GM21367 (cell line): Measurements from ENCODE around the gene IRF7.

Source experiments
- ATAC-seq: cut with Tn5 transposase; IDR thresholded peaks from one replicate; pipeline ENCODE4 v1.9.1; 2021; ENCODE audit not compliant: unreplicated experiment

IRF7 gene

GRCh38 chr11:641806-642370 lies 26.1 kb upstream of the IRF7 start:
- ATAC-seq, result no peak

GRCh38 chr11:640021-640706 lies 24.4 kb upstream of the IRF7 start:
- no peak for ATAC-seq

GRCh38 chr11:639332-639955 lies 23.7 kb upstream of the IRF7 start:
- no peak for ATAC-seq

DNA sequence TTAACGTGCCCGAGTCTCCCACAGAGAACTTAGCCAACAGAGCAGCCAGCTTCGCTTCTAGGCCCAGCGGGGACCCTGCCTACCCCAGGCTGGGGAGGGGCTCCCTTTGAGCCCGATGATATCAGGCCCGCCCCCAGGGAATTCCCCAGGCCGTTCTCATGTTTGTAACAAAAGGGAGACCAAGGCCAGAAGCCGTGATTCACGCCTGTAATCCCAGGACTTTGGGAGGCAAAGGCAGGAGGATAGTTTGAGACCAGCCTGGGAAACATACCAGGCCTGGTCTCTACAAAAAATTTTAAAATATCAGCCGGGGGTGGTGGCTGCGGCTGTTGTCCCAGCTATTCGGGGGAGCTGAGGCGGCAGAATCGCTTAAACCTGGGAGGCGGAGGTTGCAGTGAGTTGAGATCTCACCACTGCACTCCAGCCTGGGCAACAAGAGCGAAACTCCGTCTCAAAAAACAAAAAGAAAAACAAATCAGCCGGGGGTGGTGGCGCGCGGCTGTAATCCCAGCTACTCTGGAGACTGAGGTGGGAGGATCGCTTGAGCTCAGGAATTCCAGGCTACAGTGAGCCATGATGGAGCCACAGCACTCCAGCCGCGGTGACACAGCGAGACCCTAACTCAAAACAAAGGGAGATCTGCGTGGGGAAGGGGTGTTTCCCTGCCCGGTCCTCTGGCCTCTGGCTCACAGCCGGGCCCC lies 23.0 kb upstream of the IRF7 start:
- ATAC-seq, result no peak

- ATAC-seq, result no peak
Measured at GRCh38 chr11:637593-638521, 22.1 kb upstream of the IRF7 start.

DNA sequence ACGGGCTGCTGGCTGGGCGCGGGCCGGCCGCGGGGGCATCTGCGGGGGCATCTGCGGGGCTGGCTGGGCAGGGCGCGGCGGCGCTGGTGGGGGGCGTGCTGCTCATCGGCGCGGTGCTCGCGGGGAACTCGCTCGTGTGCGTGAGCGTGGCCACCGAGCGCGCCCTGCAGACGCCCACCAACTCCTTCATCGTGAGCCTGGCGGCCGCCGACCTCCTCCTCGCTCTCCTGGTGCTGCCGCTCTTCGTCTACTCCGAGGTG lies 21.5 kb upstream of the IRF7 start:
- ATAC-seq, result no peak

GRCh38 chr11:636511-637332 lies 21.0 kb upstream of the IRF7 start, which contains the start of gene DRD4:
Gene DRD4 (plus strand): TSS chr11:637269. CDS start chr11:637305, 36 bp downstream.
- no peak for ATAC-seq

- no peak for ATAC-seq
Measured at GRCh38 chr11:635945-636510, 20.3 kb upstream of the IRF7 start.

GRCh38 chr11:630871-631270 lies 15.1 kb upstream of the IRF7 start:
- ATAC-seq, result no peak

GRCh38 chr11:629237-629583 lies 13.5 kb upstream of the IRF7 start:
- ATAC-seq, result no peak

- no peak for ATAC-seq
Measured at GRCh38 chr11:628056-628455, 12.3 kb upstream of the IRF7 start.

DNA sequence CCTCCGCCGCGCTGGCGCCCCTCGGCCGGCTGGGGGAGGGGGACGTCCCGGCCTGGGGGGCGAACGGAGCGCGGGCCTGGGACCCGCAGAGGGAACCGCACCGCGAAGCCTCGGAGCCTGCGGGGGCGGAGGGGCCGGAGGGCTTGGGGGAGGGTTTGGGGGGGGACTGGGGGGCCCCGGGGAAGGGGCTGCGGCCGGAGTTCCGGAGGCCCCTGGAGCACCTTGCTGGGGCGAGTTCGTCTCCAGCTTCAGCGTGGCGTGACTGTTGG lies 11.5 kb upstream of the IRF7 start:
- ATAC-seq, result no peak

DNA sequence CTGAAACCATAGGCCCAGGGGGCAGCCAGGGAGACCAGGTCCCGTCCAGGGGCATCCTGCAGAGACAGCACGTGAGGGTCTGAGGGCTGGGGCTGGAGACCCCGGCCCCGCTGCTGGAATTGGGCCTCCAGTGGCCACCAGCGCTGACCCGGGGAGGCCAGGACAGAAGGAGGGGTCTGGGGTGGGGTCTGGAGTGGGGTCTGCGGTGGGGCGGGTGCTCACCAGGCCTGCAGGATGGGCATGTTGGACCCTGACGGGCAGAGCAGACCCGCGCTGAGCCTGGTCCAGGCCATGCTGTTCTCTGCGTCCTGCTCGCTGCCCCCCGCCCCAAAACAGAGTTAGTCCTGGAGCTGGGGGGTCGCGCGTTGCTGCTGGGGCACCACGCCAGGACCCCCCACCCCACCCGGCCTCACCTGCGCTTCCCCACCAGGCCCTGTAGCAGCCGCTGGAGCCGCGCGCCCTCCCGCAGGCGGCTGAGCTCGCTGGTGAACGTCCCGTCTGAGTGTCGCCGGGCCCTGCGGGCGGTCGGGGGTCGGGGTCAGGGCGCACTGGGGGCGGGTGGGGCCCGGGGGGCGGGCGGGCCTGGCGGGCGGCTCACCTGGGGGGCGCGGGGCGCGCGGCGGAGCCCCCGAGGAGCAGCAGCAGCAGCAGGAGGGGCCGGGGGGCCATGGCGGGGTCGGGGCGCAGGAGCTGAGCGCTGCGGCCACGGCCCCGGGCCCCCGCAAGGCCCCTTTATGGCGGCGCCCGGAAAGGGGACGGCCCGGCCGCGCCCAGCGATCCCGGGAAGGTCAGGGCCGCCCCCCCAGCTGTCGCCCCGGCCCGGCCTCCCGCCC lies 10.9 kb upstream of the IRF7 start, which contains the start of gene SCT:
Gene SCT, minus strand, starts transcription at position 707 of the 833 bp plus-strand sequence. Its CDS starts 38 bp downstream, at position 669.
- ATAC-seq, result no peak

DNA sequence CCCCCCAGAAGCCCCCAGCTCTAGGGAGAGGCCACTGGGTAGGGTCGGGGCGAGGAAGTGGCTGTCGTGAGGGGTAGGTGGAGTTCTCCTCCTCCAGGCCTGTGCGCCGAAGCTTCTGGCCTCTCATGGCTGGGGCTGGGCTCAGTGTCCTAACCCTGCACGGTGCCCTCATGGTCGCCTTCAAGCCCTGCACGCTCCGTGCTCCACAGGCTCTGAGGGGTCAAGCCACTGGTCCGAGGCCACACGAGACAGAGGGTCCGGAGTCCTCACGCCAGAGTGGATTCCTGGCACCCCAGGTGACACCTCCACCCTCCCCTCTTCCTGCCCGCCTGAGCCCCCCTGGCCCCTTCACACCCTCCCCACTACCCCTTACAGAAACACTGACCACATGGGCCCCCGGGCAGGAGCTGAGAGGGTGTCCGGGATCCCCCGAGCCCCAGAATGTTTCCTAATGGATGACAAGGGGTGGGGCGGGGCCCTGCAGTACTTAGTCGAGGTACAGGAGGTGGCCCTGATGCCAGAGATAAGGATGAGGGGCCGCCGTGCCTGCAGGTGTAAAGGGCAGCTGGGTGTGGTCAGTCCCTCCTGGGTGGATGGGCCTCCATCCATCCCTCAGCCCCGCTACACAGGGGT lies 10.0 kb upstream of the IRF7 start:
- ATAC-seq, result no peak

GRCh38 chr11:624705-625635 lies 9.2 kb upstream of the IRF7 start, which contains the start of gene CDHR5:
Gene CDHR5 (minus strand): TSS chr11:624955. CDS start chr11:624902, 53 bp downstream.
- ATAC-seq, result no peak

GRCh38 chr11:623999-624704 lies 8.4 kb upstream of the IRF7 start:
- no peak for ATAC-seq

DNA sequence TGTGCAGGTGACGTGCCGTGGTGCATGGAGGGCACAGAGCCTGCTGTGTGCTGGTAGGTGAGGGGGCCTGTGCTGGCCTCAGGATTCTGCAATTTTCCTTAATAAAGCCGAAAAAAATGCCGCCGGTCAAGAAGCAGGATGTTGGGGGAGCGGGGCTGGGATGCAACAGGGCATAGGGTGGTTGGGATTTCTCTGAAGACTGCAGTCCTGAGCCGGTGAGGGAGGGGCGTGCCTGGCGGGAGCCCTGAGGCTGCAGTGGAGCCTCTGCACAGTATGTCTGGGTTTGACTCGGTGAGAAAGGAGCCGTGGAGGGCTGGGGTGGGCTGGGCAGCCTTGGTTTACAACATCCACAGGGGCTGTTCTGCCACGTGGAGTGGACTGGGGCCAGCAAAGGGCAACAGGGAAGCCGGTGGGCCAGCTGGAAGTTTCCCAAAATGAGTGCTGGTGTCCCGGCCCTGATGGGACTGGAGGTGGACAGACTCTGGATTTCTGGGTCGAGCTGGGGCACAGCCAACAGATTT lies 7.7 kb upstream of the IRF7 start:
- ATAC-seq, result no peak
